Measurements from ENCODE around the gene C2orf49. TPM values are rescaled to one million over a fixed set of nuclear protein-coding genes. Genes with fewer than 3 reads are reported as not detected.

The C2orf49 gene
- total RNA-seq, 1 donor from 2014 or later: 13.0 TPM

DNA sequence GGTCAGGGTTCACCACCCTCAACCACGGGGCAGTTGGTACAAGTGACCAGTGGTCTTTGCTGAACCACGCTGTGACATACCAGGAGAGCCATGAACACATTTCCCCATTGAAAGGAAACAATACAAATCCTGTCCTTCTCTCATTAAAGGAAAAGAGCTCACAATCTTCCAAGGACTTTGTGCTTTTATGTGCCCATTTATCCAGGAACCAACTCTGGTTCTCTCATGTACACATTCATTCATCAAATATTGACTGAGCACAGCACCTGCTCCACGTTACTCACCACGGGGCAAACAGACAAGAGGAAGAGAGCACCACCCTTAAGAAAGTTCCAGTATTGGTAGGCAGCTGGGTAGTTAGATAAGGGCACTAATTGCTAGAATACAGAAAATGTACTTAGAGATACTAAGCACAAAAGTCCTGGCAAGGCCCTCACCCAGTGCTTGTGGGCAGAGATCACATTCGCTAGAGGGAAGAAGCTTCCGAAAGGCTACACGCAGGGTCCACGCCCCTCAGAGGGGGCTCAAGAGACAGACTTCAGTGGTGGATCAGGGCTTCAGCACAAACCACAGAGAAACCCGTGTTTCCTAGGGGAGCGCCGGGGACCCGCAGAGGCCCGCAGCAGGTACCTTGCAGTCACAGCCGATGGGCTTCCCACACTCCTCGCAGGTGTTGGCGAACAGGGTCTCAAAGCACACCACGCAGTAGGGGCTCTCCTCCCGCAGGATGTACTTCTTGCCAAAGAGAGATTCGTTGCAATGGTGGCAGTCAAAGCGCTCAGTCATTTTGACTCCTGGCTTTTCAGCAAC lies 48.6 kb downstream of the C2orf49 start:
- Histone ChIP-seq H3K9ac (ENCODE audit: low read depth in 1 of 3, low read length in 3 of 3) (peak overlapping the region in 1 of 3 donors; percentile 8), H3K36me3 (ENCODE audit: control insufficient read depth in 3 of 3, insufficient read depth in 3 of 3, low read length in 3 of 3) (peaks cover 19 to 25% (median 21%) of the 10 kb centered on the region in 3 donors), H3K4me3 (ENCODE audit: low read length in 3 of 3) (no peak overlapping the region), H3K27ac (ENCODE audit: low read depth, low read length) (peak overlapping the region; percentile 74), H3K9me3 (ENCODE audit: control insufficient read depth in 3 of 3, low read length in 3 of 3) (no peaks in the 10 kb centered on the region), H3K4me1 (ENCODE audit: control insufficient read depth in 3 of 3, insufficient read depth in 3 of 3, low read length in 3 of 3) (peaks cover 65 to 87% (median 80%) of the 10 kb centered on the region in 3 donors), H3K27me3 (ENCODE audit: control insufficient read depth in 3 of 3, insufficient read depth in 3 of 3, low read length in 3 of 3) (no peaks in the 10 kb centered on the region)

DNA sequence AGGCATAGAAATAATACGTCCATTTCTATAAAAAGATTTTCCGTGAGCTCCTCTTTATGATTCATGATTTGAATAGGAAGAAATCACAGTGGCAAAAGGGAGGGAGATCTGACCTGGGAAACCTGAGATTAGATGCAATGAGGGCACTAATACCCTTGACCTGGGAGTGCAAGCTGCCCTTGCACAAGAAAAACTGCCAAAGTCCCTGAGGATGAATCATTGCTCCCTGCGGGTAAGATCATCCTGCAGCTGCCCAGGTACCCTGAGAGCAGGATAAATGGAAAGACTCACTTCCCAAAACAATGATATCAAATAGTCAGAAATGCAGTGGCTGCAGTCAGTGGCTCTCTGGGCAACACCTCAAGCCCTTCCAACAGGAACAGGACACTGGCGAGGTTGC lies 49.9 kb downstream of the C2orf49 start:
- Histone ChIP-seq H3K9ac (ENCODE audit: low read depth in 1 of 3, low read length in 3 of 3) (peak overlapping the region in 2 of 3 donors; percentile 25 to 40), H3K27ac (ENCODE audit: low read depth, low read length) (peak overlapping the region; percentile 74), H3K36me3 (ENCODE audit: control insufficient read depth in 3 of 3, insufficient read depth in 3 of 3, low read length in 3 of 3) (peaks cover 17 to 25% (median 19%) of the 10 kb centered on the region in 3 donors), H3K9me3 (ENCODE audit: control insufficient read depth in 3 of 3, low read length in 3 of 3) (no peaks in the 10 kb centered on the region), H3K4me3 (ENCODE audit: low read length in 3 of 3) (peak overlapping the region in 1 of 3 donors; percentile 24), H3K4me1 (ENCODE audit: control insufficient read depth in 3 of 3, insufficient read depth in 3 of 3, low read length in 3 of 3) (peaks cover 60 to 87% (median 78%) of the 10 kb centered on the region in 3 donors), H3K27me3 (ENCODE audit: control insufficient read depth in 3 of 3, insufficient read depth in 3 of 3, low read length in 3 of 3) (no peaks in the 10 kb centered on the region)

DNA sequence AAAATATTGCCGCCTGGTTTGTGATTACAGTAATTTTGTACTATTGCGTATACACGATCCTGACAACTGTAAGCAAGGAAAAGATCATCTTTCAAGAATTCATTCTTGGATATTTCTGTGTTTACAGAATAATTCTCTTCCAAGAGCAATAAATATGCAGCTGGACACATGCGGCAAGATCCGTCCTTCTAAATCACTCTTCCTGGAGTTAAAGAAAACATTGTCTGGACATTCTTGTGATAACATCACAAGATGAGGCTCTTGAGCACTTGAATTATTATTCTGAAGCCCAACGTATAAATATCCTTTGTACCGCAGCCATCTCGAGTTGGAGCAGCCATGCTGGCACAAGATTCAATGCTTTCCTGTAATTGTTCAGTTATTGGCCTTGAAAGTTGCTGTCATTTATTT lies 51.6 kb downstream of the C2orf49 start:
- peaks cover 59 to 87% (median 73%) of the 10 kb centered on the region in 3 donors for H3K4me1 ChIP-seq (ENCODE audit: control insufficient read depth in 3 of 3, insufficient read depth in 3 of 3, low read length in 3 of 3)
- peaks cover 17 to 26% (median 19%) of the 10 kb centered on the region in 3 donors for H3K36me3 ChIP-seq (ENCODE audit: control insufficient read depth in 3 of 3, insufficient read depth in 3 of 3, low read length in 3 of 3)
- no peaks in the 10 kb centered on the region for H3K9me3 ChIP-seq (ENCODE audit: control insufficient read depth in 3 of 3, low read length in 3 of 3)
- no peaks in the 10 kb centered on the region for H3K27me3 ChIP-seq (ENCODE audit: control insufficient read depth in 3 of 3, insufficient read depth in 3 of 3, low read length in 3 of 3)
- peak overlapping the region in 1 of 3 donors; percentile 24 for H3K4me3 ChIP-seq (ENCODE audit: low read length in 3 of 3)
- H3K9ac ChIP-seq (ENCODE audit: low read depth in 1 of 3, low read length in 3 of 3): no peak overlapping the region
- peak overlapping the region; percentile 74 for H3K27ac ChIP-seq (ENCODE audit: low read depth, low read length)

DNA sequence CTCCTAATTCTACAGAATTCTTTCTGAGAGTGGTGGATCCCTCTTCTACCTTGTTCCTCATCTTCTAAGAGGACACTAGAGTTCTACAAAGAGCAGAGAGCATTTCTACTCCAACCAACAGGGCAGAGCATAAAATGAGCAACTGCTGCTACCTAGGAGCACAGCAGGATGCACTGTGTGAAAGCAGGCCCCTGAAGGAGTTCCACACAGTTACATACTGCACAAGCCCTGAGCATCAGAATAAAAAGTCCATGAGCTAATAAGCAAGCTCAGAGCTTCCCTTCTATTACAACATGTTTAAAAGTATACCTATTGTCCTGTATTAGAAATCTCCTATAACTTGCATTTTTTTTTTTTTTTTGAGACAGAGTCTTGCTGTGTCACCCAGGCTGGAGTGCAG lies 53.1 kb downstream of the C2orf49 start:
- peak overlapping the region; percentile 74 for H3K27ac ChIP-seq (ENCODE audit: low read depth, low read length)
- H3K4me1 ChIP-seq (ENCODE audit: control insufficient read depth in 3 of 3, insufficient read depth in 3 of 3, low read length in 3 of 3): peaks cover 59 to 83% (median 66%) of the 10 kb centered on the region in 3 donors
- H3K27me3 ChIP-seq (ENCODE audit: control insufficient read depth in 3 of 3, insufficient read depth in 3 of 3, low read length in 3 of 3): no peaks in the 10 kb centered on the region
- peaks cover 10 to 16% (median 11%) of the 10 kb centered on the region in 3 donors for H3K36me3 ChIP-seq (ENCODE audit: control insufficient read depth in 3 of 3, insufficient read depth in 3 of 3, low read length in 3 of 3)
- H3K4me3 ChIP-seq (ENCODE audit: low read length in 3 of 3): no peak overlapping the region
- H3K9ac ChIP-seq (ENCODE audit: low read depth in 1 of 3, low read length in 3 of 3): no peak overlapping the region
- no peaks in the 10 kb centered on the region for H3K9me3 ChIP-seq (ENCODE audit: control insufficient read depth in 3 of 3, low read length in 3 of 3)

DNA sequence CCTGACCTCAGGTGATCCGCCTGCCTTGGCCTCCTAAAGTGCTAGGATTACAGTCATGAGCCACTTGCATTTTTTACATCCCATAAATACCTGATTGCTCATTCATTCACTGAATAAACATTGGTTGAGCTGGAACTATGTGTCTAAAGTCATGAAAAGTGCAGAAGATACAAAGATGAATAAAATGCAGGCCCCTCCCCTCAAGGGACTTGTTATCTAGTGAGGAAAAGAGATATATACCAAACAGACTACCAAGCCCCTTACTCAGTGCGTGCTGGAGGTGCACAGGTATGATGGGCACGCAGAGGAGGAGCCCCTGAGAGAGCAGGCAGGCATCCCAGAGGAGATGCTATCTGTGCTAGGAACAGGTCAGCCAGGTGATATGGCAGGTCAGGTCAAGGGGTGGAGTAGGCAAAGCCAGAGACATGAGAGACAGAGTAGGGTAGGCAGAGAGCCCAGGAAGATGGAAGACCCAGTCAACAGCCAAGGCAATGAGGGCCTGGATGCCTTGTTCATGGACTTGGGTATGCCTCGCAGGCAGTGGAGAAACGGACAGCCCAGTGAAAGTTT lies 53.8 kb downstream of the C2orf49 start:
- Histone ChIP-seq H3K27ac (ENCODE audit: low read depth, low read length) (peak overlapping the region; percentile 74), H3K36me3 (ENCODE audit: control insufficient read depth in 3 of 3, insufficient read depth in 3 of 3, low read length in 3 of 3) (peaks cover 4 to 14% (median 8%) of the 10 kb centered on the region in 3 donors), H3K4me1 (ENCODE audit: control insufficient read depth in 3 of 3, insufficient read depth in 3 of 3, low read length in 3 of 3) (peaks cover 53 to 83% (median 62%) of the 10 kb centered on the region in 3 donors)

GRCh38 chr2:105391763-105392662 lies 54.7 kb downstream of the C2orf49 start:
- Histone ChIP-seq H3K4me3 (ENCODE audit: low read length in 3 of 3) (no peak overlapping the region), H3K36me3 (ENCODE audit: control insufficient read depth in 3 of 3, insufficient read depth in 3 of 3, low read length in 3 of 3) (peaks cover 0 to 11% (median 6%) of the 10 kb centered on the region in 3 donors), H3K27ac (ENCODE audit: low read depth, low read length) (peak overlapping the region; percentile 74), H3K9me3 (ENCODE audit: control insufficient read depth in 3 of 3, low read length in 3 of 3) (no peaks in the 10 kb centered on the region), H3K9ac (ENCODE audit: low read depth in 1 of 3, low read length in 3 of 3) (no peak overlapping the region), H3K27me3 (ENCODE audit: control insufficient read depth in 3 of 3, insufficient read depth in 3 of 3, low read length in 3 of 3) (no peaks in the 10 kb centered on the region), H3K4me1 (ENCODE audit: control insufficient read depth in 3 of 3, insufficient read depth in 3 of 3, low read length in 3 of 3) (peaks cover 55 to 86% (median 56%) of the 10 kb centered on the region in 3 donors)

More for the DNA sequence above, 53.8 kb downstream of the C2orf49 start:
- H3K9ac ChIP-seq (ENCODE audit: low read depth in 1 of 3, low read length in 3 of 3): no peak overlapping the region
- no peak overlapping the region for H3K4me3 ChIP-seq (ENCODE audit: low read length in 3 of 3)
- H3K27me3 ChIP-seq (ENCODE audit: control insufficient read depth in 3 of 3, insufficient read depth in 3 of 3, low read length in 3 of 3): no peaks in the 10 kb centered on the region
- H3K9me3 ChIP-seq (ENCODE audit: control insufficient read depth in 3 of 3, low read length in 3 of 3): no peaks in the 10 kb centered on the region

DNA sequence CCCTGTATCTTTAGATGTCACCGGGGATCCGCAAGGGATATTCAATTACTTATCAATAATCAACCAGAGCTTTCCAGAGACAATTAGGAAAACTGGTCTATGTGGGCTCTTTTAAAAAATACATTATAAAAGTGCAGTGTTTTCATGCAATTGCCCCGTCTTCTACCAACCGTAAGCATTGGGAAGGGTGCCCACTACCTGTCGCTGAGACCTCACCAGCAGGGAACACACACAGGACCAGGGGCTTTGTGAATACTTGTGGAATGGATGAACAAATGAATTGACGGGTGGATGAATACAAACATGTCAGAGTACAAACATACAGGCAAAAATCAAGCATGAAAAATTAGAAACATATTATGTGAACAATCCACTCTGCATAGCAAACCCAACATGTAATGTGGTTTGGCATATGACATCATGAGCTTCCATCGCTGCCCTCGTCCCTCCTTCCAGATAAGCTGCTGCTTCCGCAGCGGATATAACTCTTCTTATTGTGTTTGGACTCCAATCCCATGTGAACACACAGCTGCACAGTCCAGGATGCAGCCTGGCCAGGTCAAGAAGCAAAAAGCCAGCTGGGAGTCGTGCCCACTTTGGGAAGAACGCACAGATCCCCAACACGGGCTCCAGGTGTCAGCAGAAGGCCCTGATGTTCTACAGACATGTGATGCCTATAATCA lies 56.2 kb downstream of the C2orf49 start:
- Histone ChIP-seq H3K27me3 (ENCODE audit: control insufficient read depth in 3 of 3, insufficient read depth in 3 of 3, low read length in 3 of 3) (no peaks in the 10 kb centered on the region), H3K27ac (ENCODE audit: low read depth, low read length) (peak overlapping the region; percentile 61), H3K9ac (ENCODE audit: low read depth in 1 of 3, low read length in 3 of 3) (no peak overlapping the region), H3K4me3 (ENCODE audit: low read length in 3 of 3) (peak overlapping the region in 2 of 3 donors; percentile 9 to 45), H3K9me3 (ENCODE audit: control insufficient read depth in 3 of 3, low read length in 3 of 3) (no peaks in the 10 kb centered on the region), H3K4me1 (ENCODE audit: control insufficient read depth in 3 of 3, insufficient read depth in 3 of 3, low read length in 3 of 3) (peaks cover 53 to 77% (median 56%) of the 10 kb centered on the region in 3 donors), H3K36me3 (ENCODE audit: control insufficient read depth in 3 of 3, insufficient read depth in 3 of 3, low read length in 3 of 3) (peaks cover 0 to 11% (median 6%) of the 10 kb centered on the region in 3 donors)

DNA sequence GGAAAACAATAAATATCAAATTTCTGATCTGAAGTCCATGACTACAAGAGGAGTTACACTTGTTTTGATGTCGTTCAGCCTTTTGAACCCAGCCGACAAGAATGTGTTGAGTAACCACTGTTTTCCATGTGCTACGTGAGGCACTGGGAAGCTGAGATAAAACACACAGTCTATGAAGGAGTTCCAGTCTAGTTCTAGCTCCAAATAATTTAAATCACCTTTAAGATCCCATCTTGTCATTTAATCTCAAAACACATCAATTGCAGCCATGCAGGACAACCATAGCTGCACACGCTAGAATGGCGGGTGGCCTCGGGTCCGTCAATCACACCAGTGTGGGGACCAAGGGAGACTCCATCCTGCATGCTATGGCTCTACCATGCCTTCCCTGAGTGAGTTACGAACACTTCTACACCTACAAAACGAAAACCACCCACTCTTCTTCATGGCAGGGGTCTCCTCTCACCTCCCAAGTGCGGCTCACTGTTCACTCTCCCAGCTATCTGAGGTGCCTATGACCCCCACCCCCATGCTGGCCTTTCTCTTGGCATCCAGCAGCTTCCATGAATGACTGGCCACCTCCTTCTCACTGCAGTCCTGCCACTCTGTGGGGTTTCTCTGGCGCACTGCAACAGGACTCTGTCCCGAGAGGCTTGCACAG lies 57.7 kb downstream of the C2orf49 start:
- Histone ChIP-seq H3K9ac (ENCODE audit: low read depth in 1 of 3, low read length in 3 of 3) (no peak overlapping the region), H3K9me3 (ENCODE audit: control insufficient read depth in 3 of 3, low read length in 3 of 3) (no peaks in the 10 kb centered on the region), H3K4me1 (ENCODE audit: control insufficient read depth in 3 of 3, insufficient read depth in 3 of 3, low read length in 3 of 3) (peaks cover 42 to 69% (median 44%) of the 10 kb centered on the region in 3 donors), H3K36me3 (ENCODE audit: control insufficient read depth in 3 of 3, insufficient read depth in 3 of 3, low read length in 3 of 3) (peaks cover 0 to 11% (median 6%) of the 10 kb centered on the region in 3 donors), H3K4me3 (ENCODE audit: low read length in 3 of 3) (peak overlapping the region in 2 of 3 donors; percentile 40 to 66), H3K27me3 (ENCODE audit: control insufficient read depth in 3 of 3, insufficient read depth in 3 of 3, low read length in 3 of 3) (no peaks in the 10 kb centered on the region), H3K27ac (ENCODE audit: low read depth, low read length) (peak overlapping the region; percentile 95)

DNA sequence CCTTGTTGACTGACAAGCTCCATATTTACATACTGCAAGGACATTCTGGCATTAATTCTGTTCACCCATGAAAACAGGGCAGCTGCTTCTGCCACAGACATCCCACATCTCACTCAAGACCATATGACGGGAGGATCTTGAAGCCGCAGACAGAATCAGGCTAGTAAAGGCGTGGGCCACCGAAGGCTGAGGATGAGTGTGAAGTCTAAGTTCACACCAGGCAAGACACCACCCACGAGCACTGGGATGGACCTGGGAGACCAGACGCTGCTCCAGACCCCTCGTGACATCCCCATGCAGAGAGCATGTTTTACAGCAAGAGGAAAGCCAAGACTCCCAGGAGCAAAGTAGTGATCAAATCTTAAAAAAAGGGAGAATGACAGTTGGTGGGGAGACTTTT lies 58.4 kb downstream of the C2orf49 start:
- H3K4me1 ChIP-seq (ENCODE audit: control insufficient read depth in 3 of 3, insufficient read depth in 3 of 3, low read length in 3 of 3): peaks cover 40 to 64% (median 44%) of the 10 kb centered on the region in 3 donors
- H3K36me3 ChIP-seq (ENCODE audit: control insufficient read depth in 3 of 3, insufficient read depth in 3 of 3, low read length in 3 of 3): peaks cover 0 to 11% (median 6%) of the 10 kb centered on the region in 3 donors
- no peaks in the 10 kb centered on the region for H3K27me3 ChIP-seq (ENCODE audit: control insufficient read depth in 3 of 3, insufficient read depth in 3 of 3, low read length in 3 of 3)
- H3K9ac ChIP-seq (ENCODE audit: low read depth in 1 of 3, low read length in 3 of 3): no peak overlapping the region
- H3K27ac ChIP-seq (ENCODE audit: low read depth, low read length): peak overlapping the region; percentile 95
- peak overlapping the region in 1 of 3 donors; percentile 66 for H3K4me3 ChIP-seq (ENCODE audit: low read length in 3 of 3)
- H3K9me3 ChIP-seq (ENCODE audit: control insufficient read depth in 3 of 3, low read length in 3 of 3): no peaks in the 10 kb centered on the region
